Mucosa of rectum (tissue), 2 donors: ENCODE data around the gene MEFV.

Source experiments
- H3K27ac ChIP-seq, 2 donors: one replicate each; pipeline ENCODE4 v1.7.0; 2013; ENCODE audit warnings: inconsistent platforms in 2 of 2, low read depth in 2 of 2, low read length in 2 of 2
- H3K27me3 ChIP-seq, 2 donors: one replicate each; pipeline ENCODE4 v1.7.0; 2013; ENCODE audit warnings: low read length in 2 of 2; ENCODE audit not compliant: control insufficient read depth in 2 of 2, insufficient read depth in 2 of 2
- H3K36me3 ChIP-seq, 2 donors: one replicate each; pipeline ENCODE4 v1.7.0; 2013; ENCODE audit warnings: low read length in 2 of 2; ENCODE audit not compliant: control insufficient read depth in 2 of 2, insufficient read depth in 2 of 2
- H3K4me1 ChIP-seq, 2 donors: one replicate each; pipeline ENCODE4 v1.7.0; 2013; ENCODE audit warnings: low read length in 2 of 2, mild to moderate bottlenecking in 1 of 2; ENCODE audit not compliant: control insufficient read depth in 2 of 2, insufficient read depth in 2 of 2
- H3K4me3 ChIP-seq, 2 donors: one replicate each; pipeline ENCODE4 v1.7.0; 2013; ENCODE audit warnings: low read length in 2 of 2
- H3K9ac ChIP-seq, 2 donors: one replicate each; pipeline ENCODE4 v1.7.0; 2013; ENCODE audit warnings: low read length in 2 of 2, low read depth in 1 of 2, mild to moderate bottlenecking in 1 of 2
- H3K9me3 ChIP-seq, 2 donors: one replicate each; pipeline ENCODE4 v1.7.0; 2013; ENCODE audit warnings: low read length in 2 of 2; ENCODE audit not compliant: control insufficient read depth in 2 of 2
- donor health status: healthy.
- donor health status: Normal muscosa, but diverticular disease.

Gene MEFV

GRCh38 chr16:3256146-3256865, at the start of gene MEFV:
Gene MEFV (minus strand): TSS chr16:3256633. CDS start chr16:3256587, 46 bp downstream.
- Histone ChIP-seq H3K27me3 (peaks cover 0 to 3% of the 10 kb centered on the region in 2 donors), H3K27ac (no peak within 1 kb of the TSS), H3K4me1 (no peaks in the 10 kb centered on the region), H3K4me3 (no peak within 1 kb of the TSS), H3K36me3 (no peaks in the 10 kb centered on the region), H3K9ac (no peak within 1 kb of the TSS), H3K9me3 (no peaks in the 10 kb centered on the region)

- Histone ChIP-seq H3K4me3 (peak overlapping the region; percentile 87 to 89), H3K9ac (peak overlapping the region in 1 of 2 donors; percentile 70), H3K36me3 (peaks cover 10 to 22% of the 10 kb centered on the region in 2 donors), H3K27me3 (no peaks in the 10 kb centered on the region), H3K9me3 (peaks cover 22 to 24% of the 10 kb centered on the region in 2 donors), H3K4me1 (peaks cover 5 to 11% of the 10 kb centered on the region in 2 donors), H3K27ac (peak overlapping the region; percentile 90 to 91)
These were observed 49.6 kb upstream of the MEFV start for GRCh38 chr16:3306078-3306477.

- H3K27me3 ChIP-seq: no peaks in the 10 kb centered on the region
- H3K27ac ChIP-seq: peak within 1 kb of the TSS; percentile 90 to 91
- peaks cover 27 to 28% of the 10 kb centered on the region in 2 donors for H3K9me3 ChIP-seq
- peaks cover 5 to 11% of the 10 kb centered on the region in 2 donors for H3K4me1 ChIP-seq
- H3K36me3 ChIP-seq: peaks cover 10 to 25% of the 10 kb centered on the region in 2 donors
- H3K9ac ChIP-seq: peak within 1 kb of the TSS; percentile 70 to 81
- peak within 1 kb of the TSS; percentile 87 to 89 for H3K4me3 ChIP-seq
These were observed 49.0 kb upstream of the MEFV start, which contains the start of the genes TIGD7 and ZNF75A for GRCh38 chr16:3305109-3306068. Gene TIGD7 (minus strand): TSS chr16:3305430. CDS start chr16:3300614, 4,816 bp downstream. Gene ZNF75A (plus strand): TSS chr16:3305497. CDS start chr16:3308429, 2,932 bp downstream.

GRCh38 chr16:3304370-3304769, 47.9 kb upstream of the MEFV start:
- Histone ChIP-seq H3K9me3 (peaks cover 31 to 35% of the 10 kb centered on the region in 2 donors), H3K27me3 (no peaks in the 10 kb centered on the region), H3K27ac (no peak overlapping the region), H3K4me1 (peaks cover 5 to 11% of the 10 kb centered on the region in 2 donors), H3K9ac (no peak overlapping the region), H3K4me3 (peak overlapping the region; percentile 87 to 89), H3K36me3 (peaks cover 10 to 34% of the 10 kb centered on the region in 2 donors)

- Histone ChIP-seq H3K27me3 (no peaks in the 10 kb centered on the region), H3K4me3 (no peak overlapping the region)
These were observed 39.4 kb upstream of the MEFV start for GRCh38 chr16:3295783-3296182.

GRCh38 chr16:3295209-3295608, 38.8 kb upstream of the MEFV start:
- Histone ChIP-seq H3K27me3 (no peaks in the 10 kb centered on the region), H3K9ac (no peak overlapping the region), H3K9me3 (peaks cover 39 to 50% of the 10 kb centered on the region in 2 donors), H3K4me1 (no peaks in the 10 kb centered on the region), H3K36me3 (peaks cover 24 to 39% of the 10 kb centered on the region in 2 donors), H3K27ac (no peak overlapping the region), H3K4me3 (no peak overlapping the region)

More at GRCh38 chr16:3295783-3296182, 39.4 kb upstream of the MEFV start:
- Histone ChIP-seq H3K9me3 (peaks cover 37 to 51% of the 10 kb centered on the region in 2 donors), H3K27ac (no peak overlapping the region), H3K9ac (no peak overlapping the region), H3K36me3 (peaks cover 18 to 36% of the 10 kb centered on the region in 2 donors), H3K4me1 (no peaks in the 10 kb centered on the region)

GRCh38 chr16:3292604-3293003, 36.2 kb upstream of the MEFV start:
- no peaks in the 10 kb centered on the region for H3K27me3 ChIP-seq
- H3K4me1 ChIP-seq: no peaks in the 10 kb centered on the region
- H3K9ac ChIP-seq: no peak overlapping the region
- H3K9me3 ChIP-seq: peaks cover 47 to 51% of the 10 kb centered on the region in 2 donors
- H3K27ac ChIP-seq: no peak overlapping the region
- H3K36me3 ChIP-seq: peaks cover 44 to 55% of the 10 kb centered on the region in 2 donors
- no peak overlapping the region for H3K4me3 ChIP-seq

GRCh38 chr16:3289998-3290673, 33.7 kb upstream of the MEFV start:
- Histone ChIP-seq H3K36me3 (peaks cover 62 to 77% of the 10 kb centered on the region in 2 donors), H3K9ac (no peak overlapping the region), H3K4me1 (no peaks in the 10 kb centered on the region), H3K27me3 (no peaks in the 10 kb centered on the region), H3K4me3 (peak overlapping the region in 1 of 2 donors; percentile 20), H3K27ac (no peak overlapping the region), H3K9me3 (peaks cover 51 to 57% of the 10 kb centered on the region in 2 donors)

- no peak overlapping the region for H3K9ac ChIP-seq
- H3K27ac ChIP-seq: no peak overlapping the region
- H3K36me3 ChIP-seq: peaks cover 38 to 45% of the 10 kb centered on the region in 2 donors
- H3K9me3 ChIP-seq: peaks cover 23 to 27% of the 10 kb centered on the region in 2 donors
- peaks cover 9 to 15% of the 10 kb centered on the region in 2 donors for H3K4me1 ChIP-seq
- H3K4me3 ChIP-seq: peak overlapping the region in 1 of 2 donors; percentile 94
- no peaks in the 10 kb centered on the region for H3K27me3 ChIP-seq
These were observed 28.7 kb upstream of the MEFV start for GRCh38 chr16:3285131-3285530.
